Panc1 (cell line): Measurements from ENCODE around the gene ZNF366. TPM values are rescaled to one million over a fixed set of nuclear protein-coding genes. Genes with fewer than 3 reads are reported as not detected.

Experiments used
- ATAC-seq: fragments of 200-7000 bp; cut with Tn5 transposase; 2 replicates; pipeline ENCODE4 v1.9.1; 2020; ENCODE audit warnings: mild to moderate bottlenecking, moderate library complexity
- BruUV-seq: library from RNA; stranded (reverse); fragments of 400-500 nt; replicated peaks from 2 replicates; lab custom pipeline; 2021; lab: Mats Ljungman, UMichigan
- CTCF ChIA-PET: fragments of 300-600 bp; sonication (Branson Sonifier 250); formaldehyde crosslinking; loops from one replicate; lab custom pipeline; 2022; ENCODE audit warnings: antibody characterized with exemption; lab: Charles Lee
- POLR2A ChIA-PET: fragments of 300-600 bp; sonication (Branson Sonifier 250); formaldehyde crosslinking; loops from one replicate; lab custom pipeline; 2022; ENCODE audit warnings: antibody characterized with exemption; lab: Charles Lee
- DNase-seq: peaks from one replicate; pipeline ENCODE4 v3.0.0-alpha.2; 2010; ENCODE audit warnings: low read depth, low spot score
- H3K27ac ChIP-seq: 2 replicates; pipeline ENCODE4 v1.5.1; 2011; ENCODE audit warnings: mild to moderate bottlenecking, low read length, inconsistent platforms
- H3K27me3 ChIP-seq: fragments of 200-500 bp; sonication (Bioruptor generic); 2 replicates; pipeline ENCODE4 v1.6.0; 2014; ENCODE audit warnings: low read length, inconsistent platforms; ENCODE audit not compliant: control insufficient read depth, insufficient read depth
- H3K36me3 ChIP-seq: fragments of 200-500 bp; sonication (Bioruptor generic); 2 replicates; pipeline ENCODE4 v1.5.1; 2014; ENCODE audit warnings: inconsistent platforms, mild to moderate bottlenecking, low read length, moderate library complexity; ENCODE audit not compliant: control insufficient read depth, insufficient read depth
- H3K4me1 ChIP-seq: 2 replicates; pipeline ENCODE4 v1.5.1; 2011; ENCODE audit warnings: inconsistent platforms, mild to moderate bottlenecking, low read length, moderate library complexity; ENCODE audit not compliant: control insufficient read depth, insufficient read depth
- H3K4me3 ChIP-seq, 2 experiments: 2 replicates each; pipeline ENCODE4 v1.5.1; 2011 to 2012; ENCODE audit warnings: low read depth in 2 of 2, low read length in 2 of 2, mild to moderate bottlenecking in 2 of 2, inconsistent platforms in 1 of 2, moderate library complexity in 1 of 2
- H3K9me3 ChIP-seq: fragments of 200-500 bp; sonication (Bioruptor generic); 2 replicates; pipeline ENCODE4 v1.5.1; 2014; ENCODE audit warnings: low read depth, mild to moderate bottlenecking, inconsistent platforms, low read length, moderate library complexity; ENCODE audit not compliant: control insufficient read depth, insufficient read depth
- POLR2AphosphoS5 ChIP-seq: IDR thresholded peaks from 2 replicates; pipeline ENCODE4 v1.6.1; 2012; ENCODE audit warnings: mild to moderate bottlenecking, low read depth, low read length, moderate library complexity
- SIN3A ChIP-seq: IDR thresholded peaks from 2 replicates; pipeline ENCODE4 v1.6.1; 2012; ENCODE audit warnings: low read depth, mild to moderate bottlenecking, low read length, moderate library complexity, borderline replicate concordance; ENCODE audit not compliant: insufficient read depth
- TCF7L2 ChIP-seq: IDR thresholded peaks from 2 replicates; pipeline ENCODE4 v1.6.1; 2011; ENCODE audit warnings: mild to moderate bottlenecking, low read depth, low read length, inconsistent platforms
- in situ Hi-C: cut with HindIII; loops from 2 replicates; pipeline ENCODE4 v1.10.0; 2016; ENCODE audit warnings: low sequenced_read_pairs, low pct_unique_long_range_greater_than_20kb
- intact Hi-C: fragments of 100-400 bp; cut with micrococcal nuclease; formaldehyde crosslinking; loops from one replicate; pipeline ENCODE4 v1.10.0; 2022; ENCODE audit not compliant: unreplicated experiment
- total RNA-seq: library from RNA; stranded (reverse); gene quantifications from one replicate; pipeline ENCODE4 v1.2.1, GENCODE V29; 2021; ENCODE audit not compliant: unreplicated experiment
- TF ChIP-seq, protein P1 (sequence below): fragments of 450-650 bp; IDR thresholded peaks from 2 replicates; pipeline ENCODE4 v1.5.1; 2017; ENCODE audit warnings: mild to moderate bottlenecking
- TF ChIP-seq, protein P2 (sequence below), 2 experiments: IDR thresholded peaks; 2 replicates each; pipeline ENCODE4 v1.6.1; 2011 to 2012; ENCODE audit warnings: low read depth in 2 of 2, control low read depth in 1 of 2, low read length in 1 of 2, mild to moderate bottlenecking in 1 of 2, moderate library complexity in 1 of 2; ENCODE audit not compliant: insufficient read depth in 1 of 2

ZNF366 gene
- total RNA-seq, 1 experiment from 2014 or later: not detected

DNA sequence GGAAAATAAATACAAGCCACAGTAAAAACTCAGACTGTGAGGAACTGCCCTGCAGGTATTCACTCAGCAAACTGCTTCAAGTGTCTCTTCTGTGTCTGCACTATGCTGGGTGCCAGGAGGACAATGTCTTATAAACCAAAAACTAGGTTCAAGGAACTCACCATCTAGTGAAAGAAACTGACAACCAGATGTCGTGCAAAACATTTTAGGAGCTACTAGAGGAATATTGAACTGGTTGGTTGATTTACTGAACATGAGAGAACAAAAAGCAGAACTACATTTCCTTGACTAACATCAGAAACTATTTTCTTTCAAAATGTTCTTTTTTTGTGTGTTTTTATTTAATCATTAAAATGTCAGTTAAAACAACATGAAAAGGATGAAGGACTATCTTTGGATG is 35.2 kb downstream of the ZNF366 start:
- ChIA-PET POLR2A (interaction anchor here (0.5 kb wide), 1 partner anchor 88 kb away, joined by 5 read pairs; no protein-coding TSS in a partner anchor), CTCF (no interaction called here)
- DNase-seq: no peak
- Histone ChIP-seq H3K27ac (no peak overlapping the region), H3K36me3 (no peaks in the 10 kb centered on the region), H3K27me3 (no peaks in the 10 kb centered on the region; the same call in 1 of the 2 replicates), H3K4me1 (no peaks in the 10 kb centered on the region), H3K9me3 (no peaks in the 10 kb centered on the region), H3K4me3 (no peak overlapping the region)
- in situ Hi-C loops (no loop called here), intact Hi-C loops (no loop called here)
- BruUV-seq: no TSS peak
- ATAC-seq: no peak
- TF ChIP-seq, protein P1, sequence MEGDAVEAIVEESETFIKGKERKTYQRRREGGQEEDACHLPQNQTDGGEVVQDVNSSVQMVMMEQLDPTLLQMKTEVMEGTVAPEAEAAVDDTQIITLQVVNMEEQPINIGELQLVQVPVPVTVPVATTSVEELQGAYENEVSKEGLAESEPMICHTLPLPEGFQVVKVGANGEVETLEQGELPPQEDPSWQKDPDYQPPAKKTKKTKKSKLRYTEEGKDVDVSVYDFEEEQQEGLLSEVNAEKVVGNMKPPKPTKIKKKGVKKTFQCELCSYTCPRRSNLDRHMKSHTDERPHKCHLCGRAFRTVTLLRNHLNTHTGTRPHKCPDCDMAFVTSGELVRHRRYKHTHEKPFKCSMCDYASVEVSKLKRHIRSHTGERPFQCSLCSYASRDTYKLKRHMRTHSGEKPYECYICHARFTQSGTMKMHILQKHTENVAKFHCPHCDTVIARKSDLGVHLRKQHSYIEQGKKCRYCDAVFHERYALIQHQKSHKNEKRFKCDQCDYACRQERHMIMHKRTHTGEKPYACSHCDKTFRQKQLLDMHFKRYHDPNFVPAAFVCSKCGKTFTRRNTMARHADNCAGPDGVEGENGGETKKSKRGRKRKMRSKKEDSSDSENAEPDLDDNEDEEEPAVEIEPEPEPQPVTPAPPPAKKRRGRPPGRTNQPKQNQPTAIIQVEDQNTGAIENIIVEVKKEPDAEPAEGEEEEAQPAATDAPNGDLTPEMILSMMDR: no peak
- TF ChIP-seq SIN3A: no peak
- no peak for TF ChIP-seq POLR2AphosphoS5
- no peak for TF ChIP-seq TCF7L2
- TF ChIP-seq, protein P2, sequence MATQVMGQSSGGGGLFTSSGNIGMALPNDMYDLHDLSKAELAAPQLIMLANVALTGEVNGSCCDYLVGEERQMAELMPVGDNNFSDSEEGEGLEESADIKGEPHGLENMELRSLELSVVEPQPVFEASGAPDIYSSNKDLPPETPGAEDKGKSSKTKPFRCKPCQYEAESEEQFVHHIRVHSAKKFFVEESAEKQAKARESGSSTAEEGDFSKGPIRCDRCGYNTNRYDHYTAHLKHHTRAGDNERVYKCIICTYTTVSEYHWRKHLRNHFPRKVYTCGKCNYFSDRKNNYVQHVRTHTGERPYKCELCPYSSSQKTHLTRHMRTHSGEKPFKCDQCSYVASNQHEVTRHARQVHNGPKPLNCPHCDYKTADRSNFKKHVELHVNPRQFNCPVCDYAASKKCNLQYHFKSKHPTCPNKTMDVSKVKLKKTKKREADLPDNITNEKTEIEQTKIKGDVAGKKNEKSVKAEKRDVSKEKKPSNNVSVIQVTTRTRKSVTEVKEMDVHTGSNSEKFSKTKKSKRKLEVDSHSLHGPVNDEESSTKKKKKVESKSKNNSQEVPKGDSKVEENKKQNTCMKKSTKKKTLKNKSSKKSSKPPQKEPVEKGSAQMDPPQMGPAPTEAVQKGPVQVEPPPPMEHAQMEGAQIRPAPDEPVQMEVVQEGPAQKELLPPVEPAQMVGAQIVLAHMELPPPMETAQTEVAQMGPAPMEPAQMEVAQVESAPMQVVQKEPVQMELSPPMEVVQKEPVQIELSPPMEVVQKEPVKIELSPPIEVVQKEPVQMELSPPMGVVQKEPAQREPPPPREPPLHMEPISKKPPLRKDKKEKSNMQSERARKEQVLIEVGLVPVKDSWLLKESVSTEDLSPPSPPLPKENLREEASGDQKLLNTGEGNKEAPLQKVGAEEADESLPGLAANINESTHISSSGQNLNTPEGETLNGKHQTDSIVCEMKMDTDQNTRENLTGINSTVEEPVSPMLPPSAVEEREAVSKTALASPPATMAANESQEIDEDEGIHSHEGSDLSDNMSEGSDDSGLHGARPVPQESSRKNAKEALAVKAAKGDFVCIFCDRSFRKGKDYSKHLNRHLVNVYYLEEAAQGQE (IDR thresholded peaks at IDR 0.05; ENCODE audit: insufficient read depth in 1 of 2, low read depth in 2 of 2, low read length in 1 of 2): no peak

DNA sequence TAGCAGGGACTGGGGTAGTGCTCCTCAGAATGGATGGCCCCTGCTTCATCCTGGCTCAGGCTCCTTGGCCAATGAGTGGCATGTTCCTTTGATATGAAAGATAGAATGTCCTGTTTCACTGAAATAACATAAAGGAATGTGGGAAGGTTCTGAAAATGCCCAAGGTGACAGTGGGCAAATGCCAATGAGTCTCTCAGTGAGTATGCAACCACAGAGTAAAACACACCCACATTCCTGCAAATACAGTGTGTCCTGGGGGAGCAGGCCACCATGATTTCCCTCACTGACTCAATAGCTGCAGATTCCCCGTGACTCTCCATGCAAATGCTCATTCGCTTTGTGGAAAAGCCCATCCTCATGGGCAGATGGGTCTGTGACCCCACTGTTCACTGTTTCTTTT is 36.4 kb downstream of the ZNF366 start:
- Histone ChIP-seq H3K27me3 (no peaks in the 10 kb centered on the region; the same call in 1 of the 2 replicates), H3K36me3 (no peaks in the 10 kb centered on the region), H3K4me3 (no peak overlapping the region), H3K4me1 (no peaks in the 10 kb centered on the region), H3K27ac (no peak overlapping the region), H3K9me3 (no peaks in the 10 kb centered on the region)
- no TSS peak for BruUV-seq
- in situ Hi-C loops: no loop called here
- ChIA-PET POLR2A (no interaction called here), CTCF (no interaction called here)
- DNase-seq (no peak), ATAC-seq (no peak)
- TF ChIP-seq POLR2AphosphoS5 (no peak), SIN3A (no peak), TCF7L2 (no peak)
- TF ChIP-seq, protein P2 (IDR thresholded peaks at IDR 0.05; ENCODE audit: insufficient read depth in 1 of 2, low read depth in 2 of 2, low read length in 1 of 2): no peak
- TF ChIP-seq, protein P1: no peak
- intact Hi-C loops: no loop called here
